Measurements from ENCODE around the gene DUSP15. TPM values are rescaled to one million over a fixed set of nuclear protein-coding genes. Genes with fewer than 3 reads are reported as not detected.

Gene DUSP15
- polyA plus RNA-seq, 2 of the 4 experiments (the other 2 are of a cell fraction): 0.53 to 1.3 TPM

DNA sequence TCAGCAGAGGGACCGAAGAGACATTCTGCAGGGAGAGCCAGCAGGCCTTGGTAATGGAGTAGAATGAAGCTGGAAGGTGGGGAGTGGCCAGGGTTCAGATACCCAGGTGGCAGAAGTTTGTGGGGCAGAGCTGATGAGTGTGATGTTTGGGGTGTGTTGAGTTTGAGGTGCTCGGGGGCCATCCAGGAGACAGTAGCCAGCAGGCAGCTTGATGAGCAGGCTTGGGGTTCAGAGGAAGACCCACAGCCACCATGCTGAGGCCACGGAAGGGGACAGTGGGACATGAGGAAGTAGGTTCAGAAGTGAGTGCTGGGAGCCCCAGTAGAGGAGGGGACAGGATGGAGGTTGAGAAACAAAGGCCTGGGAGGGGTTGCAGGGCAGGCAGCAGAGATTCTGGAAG is 13.8 kb downstream of the DUSP15 start:
- H3K4me2 ChIP-seq: no peak overlapping the region
- ATAC-seq (no peak), FAIRE-seq (no peak), DNase-seq (ENCODE audit: low read depth in 1 of 2, low spot score in 1 of 2) (no peak)
- H3K27ac ChIP-seq: no peak overlapping the region
- ChIA-PET CTCF (interaction anchor here (1.0 to 11.6 kb wide), 9 partner anchors 15 to 796 kb away, joined by 3 to 193 read pairs (median 4); partner anchors contain the start of genes FOXS1 and PDRG1), POLR2A (no interaction called here)
- peaks cover 13% of the 10 kb centered on the region for H3K4me1 ChIP-seq
- no peak overlapping the region for H3K4me3 ChIP-seq
- TF ChIP-seq KDM1A (IDR thresholded peaks at IDR 0.05; ENCODE audit: low read depth): no peak
- TF ChIP-seq NFE2L2 (conservative IDR thresholded peaks at IDR 0.05; ENCODE audit: low read length): no peak
- TF ChIP-seq SMC3 (IDR thresholded peaks at IDR 0.05): no peak
- no peak for TF ChIP-seq CHD4 (IDR thresholded peaks at IDR 0.05; ENCODE audit: borderline replicate concordance)
- TF ChIP-seq ESRRA (IDR thresholded peaks at IDR 0.05; ENCODE audit: borderline replicate concordance, low read length): no peak
- TF ChIP-seq, protein P1, sequence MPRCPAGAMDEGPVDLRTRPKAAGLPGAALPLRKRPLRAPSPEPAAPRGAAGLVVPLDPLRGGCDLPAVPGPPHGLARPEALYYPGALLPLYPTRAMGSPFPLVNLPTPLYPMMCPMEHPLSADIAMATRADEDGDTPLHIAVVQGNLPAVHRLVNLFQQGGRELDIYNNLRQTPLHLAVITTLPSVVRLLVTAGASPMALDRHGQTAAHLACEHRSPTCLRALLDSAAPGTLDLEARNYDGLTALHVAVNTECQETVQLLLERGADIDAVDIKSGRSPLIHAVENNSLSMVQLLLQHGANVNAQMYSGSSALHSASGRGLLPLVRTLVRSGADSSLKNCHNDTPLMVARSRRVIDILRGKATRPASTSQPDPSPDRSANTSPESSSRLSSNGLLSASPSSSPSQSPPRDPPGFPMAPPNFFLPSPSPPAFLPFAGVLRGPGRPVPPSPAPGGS (IDR thresholded peaks at IDR 0.05): no peak
- no peak for TF ChIP-seq RAD21 (conservative IDR thresholded peaks at IDR 0.05 in 1 of 2, IDR thresholded peaks at IDR 0.05 in 1 of 2)
- no peak for TF ChIP-seq JUN (IDR thresholded peaks at IDR 0.05)
- TF ChIP-seq HOXA7 (CRISPR knock-in tag; IDR thresholded peaks at IDR 0.05): no peak
- TF ChIP-seq PHF8 (IDR thresholded peaks at IDR 0.05; ENCODE audit: borderline replicate concordance, low read depth): no peak
- TF ChIP-seq, protein P2, sequence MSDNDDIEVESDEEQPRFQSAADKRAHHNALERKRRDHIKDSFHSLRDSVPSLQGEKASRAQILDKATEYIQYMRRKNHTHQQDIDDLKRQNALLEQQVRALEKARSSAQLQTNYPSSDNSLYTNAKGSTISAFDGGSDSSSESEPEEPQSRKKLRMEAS (IDR thresholded peaks at IDR 0.05): no peak
- no peak for TF ChIP-seq HEYL (CRISPR knock-in tag; IDR thresholded peaks at IDR 0.05)
- TF ChIP-seq, protein P3, sequence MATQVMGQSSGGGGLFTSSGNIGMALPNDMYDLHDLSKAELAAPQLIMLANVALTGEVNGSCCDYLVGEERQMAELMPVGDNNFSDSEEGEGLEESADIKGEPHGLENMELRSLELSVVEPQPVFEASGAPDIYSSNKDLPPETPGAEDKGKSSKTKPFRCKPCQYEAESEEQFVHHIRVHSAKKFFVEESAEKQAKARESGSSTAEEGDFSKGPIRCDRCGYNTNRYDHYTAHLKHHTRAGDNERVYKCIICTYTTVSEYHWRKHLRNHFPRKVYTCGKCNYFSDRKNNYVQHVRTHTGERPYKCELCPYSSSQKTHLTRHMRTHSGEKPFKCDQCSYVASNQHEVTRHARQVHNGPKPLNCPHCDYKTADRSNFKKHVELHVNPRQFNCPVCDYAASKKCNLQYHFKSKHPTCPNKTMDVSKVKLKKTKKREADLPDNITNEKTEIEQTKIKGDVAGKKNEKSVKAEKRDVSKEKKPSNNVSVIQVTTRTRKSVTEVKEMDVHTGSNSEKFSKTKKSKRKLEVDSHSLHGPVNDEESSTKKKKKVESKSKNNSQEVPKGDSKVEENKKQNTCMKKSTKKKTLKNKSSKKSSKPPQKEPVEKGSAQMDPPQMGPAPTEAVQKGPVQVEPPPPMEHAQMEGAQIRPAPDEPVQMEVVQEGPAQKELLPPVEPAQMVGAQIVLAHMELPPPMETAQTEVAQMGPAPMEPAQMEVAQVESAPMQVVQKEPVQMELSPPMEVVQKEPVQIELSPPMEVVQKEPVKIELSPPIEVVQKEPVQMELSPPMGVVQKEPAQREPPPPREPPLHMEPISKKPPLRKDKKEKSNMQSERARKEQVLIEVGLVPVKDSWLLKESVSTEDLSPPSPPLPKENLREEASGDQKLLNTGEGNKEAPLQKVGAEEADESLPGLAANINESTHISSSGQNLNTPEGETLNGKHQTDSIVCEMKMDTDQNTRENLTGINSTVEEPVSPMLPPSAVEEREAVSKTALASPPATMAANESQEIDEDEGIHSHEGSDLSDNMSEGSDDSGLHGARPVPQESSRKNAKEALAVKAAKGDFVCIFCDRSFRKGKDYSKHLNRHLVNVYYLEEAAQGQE (IDR thresholded peaks at IDR 0.05): no peak
- no peaks in the 10 kb centered on the region for H3K9me3 ChIP-seq
- 10% methylated on average over 3 of the region's 3 CpGs for WGBS (ENCODE audit: missing lambda C conversion rate)

DNA sequence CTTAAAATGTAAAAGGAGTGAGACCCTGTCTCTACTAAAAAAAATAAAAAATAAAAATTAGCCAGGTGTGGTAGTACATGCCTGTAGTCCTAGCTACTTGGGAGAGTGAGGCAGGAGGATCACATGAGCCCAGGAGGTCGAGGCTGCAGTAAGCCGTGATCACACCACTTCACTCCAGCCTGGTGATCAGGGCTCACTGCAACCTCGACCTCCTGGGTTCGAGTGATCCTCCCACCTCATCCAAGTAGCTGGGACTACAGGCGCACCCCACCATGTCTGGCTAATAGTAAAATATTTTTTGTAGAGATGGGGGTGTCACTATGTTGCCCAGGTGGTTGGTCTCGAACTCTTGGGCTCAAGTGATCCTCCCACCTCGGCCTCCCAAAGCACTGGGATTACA is 16.8 kb downstream of the DUSP15 start:
- Histone ChIP-seq H3K9me3 (no peaks in the 10 kb centered on the region), H3K4me3 (no peak overlapping the region), H3K27ac (no peak overlapping the region), H3K4me1 (no peaks in the 10 kb centered on the region), H3K4me2 (no peak overlapping the region)
- FAIRE-seq: no peak
- no peak for TF ChIP-seq GATA3 (IDR thresholded peaks at IDR 0.05; ENCODE audit: borderline replicate concordance)
- TF ChIP-seq, protein P4, sequence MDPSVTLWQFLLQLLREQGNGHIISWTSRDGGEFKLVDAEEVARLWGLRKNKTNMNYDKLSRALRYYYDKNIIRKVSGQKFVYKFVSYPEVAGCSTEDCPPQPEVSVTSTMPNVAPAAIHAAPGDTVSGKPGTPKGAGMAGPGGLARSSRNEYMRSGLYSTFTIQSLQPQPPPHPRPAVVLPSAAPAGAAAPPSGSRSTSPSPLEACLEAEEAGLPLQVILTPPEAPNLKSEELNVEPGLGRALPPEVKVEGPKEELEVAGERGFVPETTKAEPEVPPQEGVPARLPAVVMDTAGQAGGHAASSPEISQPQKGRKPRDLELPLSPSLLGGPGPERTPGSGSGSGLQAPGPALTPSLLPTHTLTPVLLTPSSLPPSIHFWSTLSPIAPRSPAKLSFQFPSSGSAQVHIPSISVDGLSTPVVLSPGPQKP (IDR thresholded peaks at IDR 0.05; ENCODE audit: low read depth, low read length): no peak
- no peak for TF ChIP-seq JUNB (IDR thresholded peaks at IDR 0.05)
- TF ChIP-seq MYC (IDR thresholded peaks at IDR 0.05; ENCODE audit: borderline replicate concordance, low read length): no peak
- TF ChIP-seq NR3C1 (IDR thresholded peaks at IDR 0.05): no peak
- ChIA-PET CTCF (interaction anchor here (0.6 to 11.6 kb wide), 45 partner anchors 9 to 247 kb away, joined by 3 to 193 read pairs (median 6); partner anchors contain the start of genes FOXS1, MYLK2 and PDRG1), POLR2A (interaction anchor here (0.6 to 0.9 kb wide), 2 partner anchors 99 to 924 kb away, joined by 4 to 5 read pairs; no protein-coding TSS in a partner anchor)
- DNase-seq (ENCODE audit: low read depth in 1 of 2, low spot score in 1 of 2): no peak
- no peak for ATAC-seq
- 30% methylated on average over 7 of the region's 7 CpGs for WGBS (ENCODE audit: missing lambda C conversion rate)
